T-cell (primary cell): ENCODE results near the gene ZNF687. TPM values are rescaled to one million over a fixed set of nuclear protein-coding genes. Genes with fewer than 3 reads are reported as not detected.

Experiments
- ATAC-seq, 4 experiments: fragments of 200-7000 bp in 3 of 4; fragments of 150-1000 bp in 1 of 4; cut with Tn5 transposase; replicated peaks in 1 of 4; 1 replicate in 3 of 4; 2 replicates in 1 of 4; pipeline ENCODE4 v1.10.0; 2021; ENCODE audit warnings: moderate library complexity in 3 of 4, mild to moderate bottlenecking in 2 of 4, moderate number of reproducible peaks in 1 of 4
- CTCF ChIA-PET, 2 donors: fragments of 300-600 bp; sonication (Branson Sonifier 250); formaldehyde crosslinking; loops; one replicate each; lab custom pipeline; 2022; ENCODE audit warnings: antibody characterized with exemption in 2 of 2; lab: Charles Lee
- POLR2A ChIA-PET, 2 donors: fragments of 300-600 bp; sonication (Branson Sonifier 250); formaldehyde crosslinking; loops; one replicate each; lab custom pipeline; 2022; ENCODE audit warnings: antibody characterized with exemption in 2 of 2; lab: Charles Lee
- DNase-seq, 35 experiments: peaks; one replicate each; pipeline versions ENCODE4 v3.0.0 to v3.0.0-alpha.2; 2013 to 2023
- H3K27ac ChIP-seq: one replicate; pipeline ENCODE4 v1.5.1; 2013; ENCODE audit warnings: low read length
- H3K27me3 ChIP-seq, 2 experiments: replicated peaks in 1 of 2; 1 replicate in 1 of 2; 2 replicates in 1 of 2; pipeline versions ENCODE4 v1.6.1 to v1.7.0; 2013; ENCODE audit warnings: low read length in 1 of 2, mixed read lengths in 1 of 2; ENCODE audit not compliant: control insufficient read depth in 2 of 2, insufficient read depth in 2 of 2; ENCODE audit errors: extremely low read depth in 1 of 2
- H3K36me3 ChIP-seq, 2 donors: 1 replicate in 1 of 2; 2 replicates in 1 of 2; pipeline versions ENCODE4 v1.6.1 to v1.7.0; 2013; ENCODE audit warnings: low read length in 1 of 2; ENCODE audit not compliant: control insufficient read depth in 2 of 2, insufficient read depth in 1 of 2; ENCODE audit errors: extremely low read depth in 1 of 2
- H3K4me1 ChIP-seq, 2 experiments: 1 replicate in 1 of 2; 2 replicates in 1 of 2; pipeline versions ENCODE4 v1.6.1 to v1.7.0; 2013; ENCODE audit warnings: low read length in 2 of 2, mixed read lengths in 1 of 2; ENCODE audit not compliant: insufficient read depth in 2 of 2, control insufficient read depth in 1 of 2; ENCODE audit errors: extremely low read depth in 1 of 2
- H3K4me3 ChIP-seq, 2 donors: 1 replicate in 1 of 2; 2 replicates in 1 of 2; pipeline versions ENCODE4 v1.5.1 to v1.7.0; 2013; ENCODE audit warnings: mild to moderate bottlenecking in 2 of 2, low read length in 1 of 2, moderate library complexity in 1 of 2; ENCODE audit not compliant: control insufficient read depth in 1 of 2; ENCODE audit errors: extremely low read depth in 1 of 2
- H3K9me3 ChIP-seq: 2 replicates; pipeline ENCODE4 v1.7.0; 2013
- H3K27ac Mint-ChIP-seq, 2 donors: one replicate each; pipeline ENCODE4 v1.8.0; 2020 to 2021; ENCODE audit warnings: mild to moderate bottlenecking in 2 of 2, mixed read lengths in 2 of 2
- H3K27me3 Mint-ChIP-seq, 2 donors: one replicate each; pipeline ENCODE4 v1.8.0; 2021 to 2022; ENCODE audit warnings: mixed read lengths in 2 of 2
- H3K36me3 Mint-ChIP-seq: one replicate; pipeline ENCODE4 v1.8.0; 2021; ENCODE audit warnings: mixed read lengths
- H3K4me1 Mint-ChIP-seq, 3 donors: one replicate each; pipeline ENCODE4 v1.8.0; 2020 to 2022; ENCODE audit warnings: mixed read lengths in 3 of 3, mild to moderate bottlenecking in 1 of 3
- H3K4me3 Mint-ChIP-seq, 3 donors: one replicate each; pipeline ENCODE4 v1.8.0; 2020 to 2022; ENCODE audit warnings: mild to moderate bottlenecking in 3 of 3, mixed read lengths in 3 of 3, moderate library complexity in 3 of 3
- H3K9me3 Mint-ChIP-seq, 3 donors: one replicate each; pipeline ENCODE4 v1.8.0; 2020 to 2022; ENCODE audit warnings: mixed read lengths in 3 of 3
- WGBS: methylation state at CpG from one replicate; pipeline ENCODE4 v1.1.5; 2013; ENCODE audit warnings: missing lambda C conversion rate; ENCODE audit not compliant: insufficient coverage; 5-methylcytosine and 5-hydroxymethylcytosine counted together
- total RNA-seq, 35 experiments: library from RNA in 6 of 35; stranded (reverse) in 6 of 35; fragments of 120-200 nt in 1 of 35; gene quantifications; one replicate each; pipeline versions ENCODE4 v1.2.1 to v1.2.4 and lab custom pipeline; 2013 to 2026

ZNF687 gene
- total RNA-seq, 5 donors from 2014 or later (not counting 1 experiment from before 2014, with no cell fraction given) = 27.7 to 44.2 (median 40.5) TPM

GRCh38 chr1:151286619-151287340 is 4.7 kb downstream of the ZNF687 start:
- no peaks in the 10 kb centered on the region for H3K27me3 Mint-ChIP-seq
- Histone ChIP-seq H3K36me3 (peaks cover 27 to 57% of the 10 kb centered on the region in 2 donors), H3K9me3 (no peaks in the 10 kb centered on the region), H3K4me1 (peaks cover 2 to 39% of the 10 kb centered on the region in 2 experiments), H3K27me3 (no peaks in the 10 kb centered on the region), H3K4me3 (no peak overlapping the region), H3K27ac (no peak overlapping the region)
- H3K27ac Mint-ChIP-seq = peak overlapping the region; percentile 11 to 49
- DNase-seq (no peak), ATAC-seq (no peak)
- H3K9me3 Mint-ChIP-seq = no peaks in the 10 kb centered on the region
- H3K4me1 Mint-ChIP-seq = peaks cover 37 to 41% (median 39%) of the 10 kb centered on the region in 3 donors
- H3K36me3 Mint-ChIP-seq = peaks cover 21% of the 10 kb centered on the region
- 90% methylated on average over 7 of the region's 10 CpGs for WGBS
- ChIA-PET POLR2A (no interaction called here), CTCF (interaction anchor here in 1 of 2 donors (0.6 kb wide), 1 partner anchor 112 kb away, joined by 3 read pairs; the partner anchor contains the start of gene PSMB4)
- H3K4me3 Mint-ChIP-seq = no peak overlapping the region

- peak overlapping the region in 1 of 2 donors; percentile 11 for H3K27ac Mint-ChIP-seq
- no peaks in the 10 kb centered on the region for H3K9me3 Mint-ChIP-seq
- CTCF ChIA-PET = interaction anchor here in 1 of 2 donors (0.6 kb wide), 1 partner anchor 112 kb away, joined by 3 read pairs; the partner anchor contains the start of gene PSMB4
- Histone ChIP-seq H3K27me3 (no peaks in the 10 kb centered on the region), H3K4me3 (no peak overlapping the region), H3K36me3 (peaks cover 27 to 61% of the 10 kb centered on the region in 2 donors), H3K4me1 (peaks cover 2 to 39% of the 10 kb centered on the region in 2 experiments), H3K9me3 (no peaks in the 10 kb centered on the region), H3K27ac (no peak overlapping the region)
- ATAC-seq (no peak), DNase-seq (no peak)
- H3K4me3 Mint-ChIP-seq = no peak overlapping the region
- POLR2A ChIA-PET = no interaction called here
- H3K36me3 Mint-ChIP-seq = peaks cover 21% of the 10 kb centered on the region
- peaks cover 37 to 41% (median 39%) of the 10 kb centered on the region in 3 donors for H3K4me1 Mint-ChIP-seq
- no peaks in the 10 kb centered on the region for H3K27me3 Mint-ChIP-seq
- WGBS = 90% methylated on average over 6 of the region's 7 CpGs
Observed at GRCh38 chr1:151287341-151287699, 5.2 kb downstream of the ZNF687 start.

GRCh38 chr1:151287767-151288500 is 5.8 kb downstream of the ZNF687 start:
- CTCF ChIA-PET = no interaction called here

GRCh38 chr1:151288502-151288901 is 6.4 kb downstream of the ZNF687 start:
- Histone ChIP-seq H3K27ac (no peak overlapping the region), H3K27me3 (no peaks in the 10 kb centered on the region), H3K4me1 (peaks cover 0 to 34% of the 10 kb centered on the region in 2 experiments), H3K4me3 (no peak overlapping the region), H3K9me3 (no peaks in the 10 kb centered on the region), H3K36me3 (peaks cover 36 to 73% of the 10 kb centered on the region in 2 donors)
- no peak overlapping the region for H3K4me3 Mint-ChIP-seq
- H3K4me1 Mint-ChIP-seq = peaks cover 32 to 38% (median 33%) of the 10 kb centered on the region in 3 donors
- WGBS = 87% methylated on average over 6 of the region's 14 CpGs
- no peaks in the 10 kb centered on the region for H3K9me3 Mint-ChIP-seq
- DNase-seq = no peak
- ChIA-PET POLR2A (no interaction called here), CTCF (no interaction called here)
- peaks cover 29% of the 10 kb centered on the region for H3K36me3 Mint-ChIP-seq
- H3K27me3 Mint-ChIP-seq = no peaks in the 10 kb centered on the region
- peak overlapping the region; percentile 21 to 64 for H3K27ac Mint-ChIP-seq
- no peak for ATAC-seq

More at GRCh38 chr1:151287767-151288500, 5.8 kb downstream of the ZNF687 start:
- WGBS = 94% methylated on average over 18 of the region's 22 CpGs
- Histone ChIP-seq H3K27ac (no peak overlapping the region), H3K4me3 (no peak overlapping the region), H3K36me3 (peaks cover 30 to 68% of the 10 kb centered on the region in 2 donors), H3K27me3 (no peaks in the 10 kb centered on the region), H3K4me1 (peaks cover 2 to 40% of the 10 kb centered on the region in 2 experiments), H3K9me3 (no peaks in the 10 kb centered on the region)
- ATAC-seq (no peak), DNase-seq (no peak)
- H3K36me3 Mint-ChIP-seq = peaks cover 26% of the 10 kb centered on the region
- H3K27ac Mint-ChIP-seq = no peak overlapping the region
- H3K27me3 Mint-ChIP-seq = no peaks in the 10 kb centered on the region
- H3K4me3 Mint-ChIP-seq = no peak overlapping the region
- peaks cover 37 to 41% (median 37%) of the 10 kb centered on the region in 3 donors for H3K4me1 Mint-ChIP-seq
- H3K9me3 Mint-ChIP-seq = no peaks in the 10 kb centered on the region
- POLR2A ChIA-PET = no interaction called here

- no peak for ATAC-seq
- no peaks in the 10 kb centered on the region for H3K27me3 Mint-ChIP-seq
- H3K4me1 ChIP-seq = peaks cover 0 to 26% of the 10 kb centered on the region in 2 experiments
Observed at GRCh38 chr1:151289080-151289935, 7.2 kb downstream of the ZNF687 start.

More at GRCh38 chr1:151289080-151289935, 7.2 kb downstream of the ZNF687 start:
- no peaks in the 10 kb centered on the region for H3K9me3 ChIP-seq
- DNase-seq = no peak
- no peaks in the 10 kb centered on the region for H3K27me3 ChIP-seq
- Mint-ChIP-seq H3K27ac (peak overlapping the region in 1 of 2 donors; percentile 64), H3K4me1 (peaks cover 24 to 30% (median 25%) of the 10 kb centered on the region in 3 donors), H3K36me3 (peaks cover 37% of the 10 kb centered on the region), H3K9me3 (no peaks in the 10 kb centered on the region), H3K4me3 (no peak overlapping the region)
- ChIA-PET POLR2A (no interaction called here), CTCF (no interaction called here)
- no peak overlapping the region for H3K4me3 ChIP-seq
- H3K27ac ChIP-seq = no peak overlapping the region
- WGBS = 86% methylated on average over 10 of the region's 18 CpGs
- peaks cover 44 to 81% of the 10 kb centered on the region in 2 donors for H3K36me3 ChIP-seq
